Tibial nerve (tissue), 4 donors: Measurements from ENCODE around the gene FOXK2. TPM values are rescaled to one million over a fixed set of nuclear protein-coding genes. Genes with fewer than 3 reads are reported as not detected.

Experiments
- DNase-seq, 2 donors: peaks; one replicate each; pipeline ENCODE4 v3.0.0-alpha.2; 2019; ENCODE audit warnings: low spot score in 2 of 2
- H3K27ac ChIP-seq, 4 donors: fragments of 200-600 bp; sonication (generic) in 3 of 4; one replicate each; pipeline ENCODE4 v1.5.1; 2017 to 2019; ENCODE audit warnings: mild to moderate bottlenecking in 1 of 4
- H3K27me3 ChIP-seq, 2 donors: fragments of 200-600 bp; sonication (generic) in 1 of 2; one replicate each; pipeline versions ENCODE4 v1.5.1 to v1.6.0; 2017 to 2019
- H3K36me3 ChIP-seq, 3 donors: fragments of 200-600 bp; sonication (generic); one replicate each; pipeline ENCODE4 v1.5.1; 2018 to 2019
- H3K4me1 ChIP-seq, 4 donors: fragments of 200-600 bp; sonication (generic) in 3 of 4; one replicate each; pipeline ENCODE4 v1.5.1; 2017 to 2019
- H3K4me3 ChIP-seq, 4 donors: fragments of 200-600 bp; sonication (generic) in 3 of 4; one replicate each; pipeline ENCODE4 v1.5.1; 2017 to 2019; ENCODE audit warnings: mild to moderate bottlenecking in 1 of 4, moderate library complexity in 1 of 4
- H3K9me3 ChIP-seq, 4 donors: fragments of 200-600 bp; sonication (generic) in 3 of 4; one replicate each; pipeline ENCODE4 v1.5.1; 2017 to 2019
- CTCF ChIP-seq, 5 experiments: fragments of 200-600 bp in 3 of 5; fragments of 450-650 bp in 2 of 5; sonication (generic) in 3 of 5; IDR thresholded peaks; one replicate each; pipeline ENCODE4 v1.5.1; 2016 to 2019; ENCODE audit warnings: antibody characterized with exemption in 5 of 5, mild to moderate bottlenecking in 3 of 5, moderate library complexity in 2 of 5
- EP300 ChIP-seq, 2 donors: sonication (generic); formaldehyde crosslinking; IDR thresholded peaks; one replicate each; pipeline ENCODE4 v1.6.1; 2017; ENCODE audit warnings: antibody characterized with exemption in 2 of 2, mild to moderate bottlenecking in 1 of 2
- POLR2A ChIP-seq, 2 donors: fragments of 450-650 bp; IDR thresholded peaks; one replicate each; pipeline ENCODE4 v1.6.1; 2017; ENCODE audit warnings: antibody characterized with exemption in 2 of 2, mild to moderate bottlenecking in 2 of 2, moderate library complexity in 2 of 2
- WGBS, 2 donors: methylation state at CpG; one replicate each; pipeline ENCODE4 v1.1.5; 2018; 5-methylcytosine and 5-hydroxymethylcytosine counted together
- total RNA-seq, 4 donors: library from RNA; depleted of rRNA; stranded (reverse); fragments of >200 nt; gene quantifications; one replicate each; pipeline ENCODE4 v1.1.0, GENCODE V29; 2016

FOXK2 gene
- total RNA-seq, 4 donors from 2014 or later: 29.6 to 65.4 (median 33.3) TPM

GRCh38 chr17:82611140-82612058 is 91.9 kb downstream of the FOXK2 start:
- Histone ChIP-seq H3K9me3 (no peaks in the 10 kb centered on the region), H3K36me3 (peaks cover 0 to 87% (median 7%) of the 10 kb centered on the region in 3 donors), H3K27me3 (no peaks in the 10 kb centered on the region), H3K4me1 (no peaks in the 10 kb centered on the region), H3K4me3 (no peak overlapping the region), H3K27ac (no peak overlapping the region)
- WGBS, 2 donors: 76 to 78% methylated on average over 21 of the region's 21 CpGs
- no peak for DNase-seq
- no peak for TF ChIP-seq CTCF (IDR thresholded peaks at IDR 0.05)
- no peak for TF ChIP-seq POLR2A (IDR thresholded peaks at IDR 0.05)
- TF ChIP-seq EP300 (IDR thresholded peaks at IDR 0.05): no peak

- DNase-seq: no peak
- WGBS, 2 donors: 82 to 90% methylated on average over 36 to 37 of the region's 37 CpGs
- H3K4me3 ChIP-seq: no peak overlapping the region
- TF ChIP-seq POLR2A (IDR thresholded peaks at IDR 0.05) (no peak), CTCF (IDR thresholded peaks at IDR 0.05) (no peak), EP300 (IDR thresholded peaks at IDR 0.05) (no peak)
- H3K36me3 ChIP-seq: peaks cover 0 to 96% (median 8%) of the 10 kb centered on the region in 3 donors
- H3K27me3 ChIP-seq: no peaks in the 10 kb centered on the region
- H3K9me3 ChIP-seq: no peaks in the 10 kb centered on the region
- peak overlapping the region in 1 of 4 donors; percentile 52 for H3K27ac ChIP-seq
- H3K4me1 ChIP-seq: no peaks in the 10 kb centered on the region
Observed at GRCh38 chr17:82613283-82614094, 94.0 kb downstream of the FOXK2 start.

- Histone ChIP-seq H3K27me3 (no peaks in the 10 kb centered on the region), H3K4me1 (no peaks in the 10 kb centered on the region), H3K9me3 (no peaks in the 10 kb centered on the region), H3K36me3 (peaks cover 0 to 98% (median 8%) of the 10 kb centered on the region in 3 donors), H3K4me3 (no peak overlapping the region), H3K27ac (peak overlapping the region in 1 of 4 donors; percentile 18)
- TF ChIP-seq CTCF (IDR thresholded peaks at IDR 0.05) (no peak), POLR2A (IDR thresholded peaks at IDR 0.05) (no peak), EP300 (IDR thresholded peaks at IDR 0.05) (no peak)
- no peak for DNase-seq
- 62 to 80% methylated on average over 16 to 21 of the region's 22 CpGs for WGBS, 2 donors
Observed at GRCh38 chr17:82614095-82614631, 94.6 kb downstream of the FOXK2 start.

- Histone ChIP-seq H3K27me3 (no peaks in the 10 kb centered on the region), H3K27ac (no peak overlapping the region), H3K9me3 (no peaks in the 10 kb centered on the region), H3K36me3 (peaks cover 0 to 98% (median 18%) of the 10 kb centered on the region in 3 donors), H3K4me1 (no peaks in the 10 kb centered on the region), H3K4me3 (no peak overlapping the region)
- no peak for TF ChIP-seq EP300 (IDR thresholded peaks at IDR 0.05)
- 85 to 89% methylated on average over 43 to 44 of the region's 45 CpGs for WGBS, 2 donors
- DNase-seq: no peak
Observed at GRCh38 chr17:82615084-82616020, 95.8 kb downstream of the FOXK2 start.
